ENCODE measurements around the gene SPN. TPM values are rescaled to one million over a fixed set of nuclear protein-coding genes. Genes with fewer than 3 reads are reported as not detected.
"Not testable (repeated sequence)": the region's sequence is repeated elsewhere in the genome, so short reads cannot be mapped to it uniquely, and the experiment has no call there.

The SPN gene, protein sequence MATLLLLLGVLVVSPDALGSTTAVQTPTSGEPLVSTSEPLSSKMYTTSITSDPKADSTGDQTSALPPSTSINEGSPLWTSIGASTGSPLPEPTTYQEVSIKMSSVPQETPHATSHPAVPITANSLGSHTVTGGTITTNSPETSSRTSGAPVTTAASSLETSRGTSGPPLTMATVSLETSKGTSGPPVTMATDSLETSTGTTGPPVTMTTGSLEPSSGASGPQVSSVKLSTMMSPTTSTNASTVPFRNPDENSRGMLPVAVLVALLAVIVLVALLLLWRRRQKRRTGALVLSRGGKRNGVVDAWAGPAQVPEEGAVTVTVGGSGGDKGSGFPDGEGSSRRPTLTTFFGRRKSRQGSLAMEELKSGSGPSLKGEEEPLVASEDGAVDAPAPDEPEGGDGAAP
- 100 to 1,000 TPM; 103 to 127 TPM for total RNA-seq

DNA sequence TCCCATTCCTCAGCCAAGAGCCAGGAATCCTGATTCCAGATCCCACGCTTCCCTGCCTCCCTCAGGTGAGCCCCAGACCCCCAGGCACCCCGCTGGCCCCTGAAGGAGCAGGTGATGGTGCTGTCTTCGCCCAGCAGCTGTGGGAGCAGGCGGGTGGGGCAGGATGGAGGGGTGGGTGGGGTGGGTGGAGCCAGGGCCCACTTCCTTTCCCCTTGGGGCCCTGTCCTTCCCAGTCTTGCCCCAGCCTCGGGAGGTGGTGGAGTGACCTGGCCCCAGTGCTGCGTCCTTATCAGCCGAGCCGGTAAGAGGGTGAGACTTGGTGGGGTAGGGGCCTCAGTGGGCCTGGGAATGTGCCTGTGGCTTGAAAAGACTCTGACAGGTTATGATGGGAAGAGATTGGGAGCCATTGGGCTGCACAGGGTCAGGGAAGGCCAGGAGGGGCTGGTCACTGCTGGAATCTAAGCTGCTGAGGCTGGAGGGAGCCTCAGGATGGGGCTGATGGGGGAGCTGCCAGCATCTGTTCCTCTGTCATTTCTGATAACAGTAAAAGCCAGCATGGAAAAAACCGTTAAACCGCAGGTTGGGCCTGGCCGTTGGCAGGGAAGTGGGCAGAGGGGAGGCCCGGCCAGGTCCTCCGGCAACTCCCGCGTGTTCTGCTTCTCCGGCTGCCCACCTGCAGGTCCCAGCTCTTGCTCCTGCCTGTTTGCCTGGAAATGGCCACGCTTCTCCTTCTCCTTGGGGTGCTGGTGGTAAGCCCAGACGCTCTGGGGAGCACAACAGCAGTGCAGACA is at the start of gene SPN:
Gene SPN, plus strand, starts transcription at position 232 of the 791 bp plus-strand sequence. Its CDS starts 482 bp downstream, at position 714.
- ChIA-PET POLR2A (interaction anchor here (0.7 to 1.1 kb wide), 2 partner anchors 10 to 83 kb away, joined by 3 to 8 read pairs; no protein-coding TSS in a partner anchor), CTCF (interaction anchor here (0.6 to 1.0 kb wide), 6 partner anchors 11 to 359 kb away, joined by 3 to 5 read pairs (median 3); no protein-coding TSS in a partner anchor)
- H3K36me3 Mint-ChIP-seq (ENCODE audit: low read depth): peaks cover 41% of the 10 kb centered on the region
- intact Hi-C loops (cut with DNase I, micrococcal nuclease): loop anchor here (1.0 to 5.0 kb wide), 5 partner anchors 36 to 66 kb away; no protein-coding TSS in a partner anchor
- peak; percentile 42 for ATAC-seq
- H3K4me3 Mint-ChIP-seq: peak within 1 kb of the TSS; percentile 99
- DNase-seq: peak; percentile 76
- H3K27ac Mint-ChIP-seq: peak within 1 kb of the TSS; percentile 97
- H3K4me1 Mint-ChIP-seq: peaks cover 58% of the 10 kb centered on the region
- H3K27me3 Mint-ChIP-seq: no peaks in the 10 kb centered on the region
- no peaks in the 10 kb centered on the region for H3K9me3 Mint-ChIP-seq (ENCODE audit: low read depth)

DNA sequence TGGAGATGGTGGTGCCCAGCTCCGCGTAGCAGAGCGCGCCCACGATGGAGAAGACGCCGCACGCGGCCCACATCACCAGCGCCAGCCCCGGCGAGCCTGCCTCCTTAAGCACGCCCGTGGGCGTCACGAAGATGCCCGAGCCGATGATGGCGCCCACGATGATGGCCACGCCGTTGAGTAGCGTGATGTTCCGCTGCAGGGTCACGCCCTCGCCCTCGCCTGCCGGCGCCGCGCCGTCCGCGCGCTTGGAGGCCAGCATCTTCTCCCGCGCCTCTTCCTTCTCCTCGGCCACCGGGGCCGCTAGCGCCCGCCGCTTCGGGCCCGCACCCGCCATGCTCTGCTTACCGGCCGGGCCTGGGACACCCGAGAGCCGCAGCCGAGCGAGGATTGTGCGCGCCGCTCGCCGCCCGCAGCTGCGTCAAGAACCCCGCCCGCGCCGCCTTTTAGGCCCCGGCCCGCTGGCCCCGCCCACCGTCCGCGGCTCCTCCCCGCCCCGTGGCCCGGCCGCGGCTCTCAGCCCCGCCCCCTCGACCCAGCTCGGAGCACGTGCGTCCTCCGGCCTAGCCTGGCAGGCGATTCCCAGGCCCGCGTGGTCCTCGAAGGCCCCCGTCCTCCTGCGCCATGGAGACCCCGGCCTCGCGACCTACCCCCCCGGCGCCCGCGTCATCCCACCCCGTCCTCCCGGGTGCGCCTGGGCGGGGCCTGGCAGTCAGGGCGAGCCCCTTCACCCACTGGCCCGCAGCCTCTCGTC is 49.6 kb upstream of the SPN start:
- DNase-seq (peak; percentile 96), ATAC-seq (peak; percentile 47)
- H3K27me3 Mint-ChIP-seq; H3K9me3 Mint-ChIP-seq (ENCODE audit: low read depth): not testable (repeated sequence)
- ChIA-PET POLR2A (interaction anchor here (0.6 kb wide), 1 partner anchor 118 kb away, joined by 3 read pairs; no protein-coding TSS in a partner anchor), CTCF (interaction anchor here (0.6 kb wide), 1 partner anchor 156 kb away, joined by 3 read pairs; no protein-coding TSS in a partner anchor)
- intact Hi-C loops (cut with DNase I, micrococcal nuclease): loop anchor here (1.0 to 5.0 kb wide), 6 partner anchors 18 to 452 kb away; partner anchors contain the start of genes SPN (in 2 of the 2) and ALDOA (in 1 of the 2)
- Mint-ChIP-seq H3K36me3 (ENCODE audit: low read depth) (peaks cover 25% of the 10 kb centered on the region), H3K4me1 (peaks cover 13% of the 10 kb centered on the region), H3K4me3 (peak overlapping the region; percentile 91), H3K27ac (peak overlapping the region; percentile 93)

DNA sequence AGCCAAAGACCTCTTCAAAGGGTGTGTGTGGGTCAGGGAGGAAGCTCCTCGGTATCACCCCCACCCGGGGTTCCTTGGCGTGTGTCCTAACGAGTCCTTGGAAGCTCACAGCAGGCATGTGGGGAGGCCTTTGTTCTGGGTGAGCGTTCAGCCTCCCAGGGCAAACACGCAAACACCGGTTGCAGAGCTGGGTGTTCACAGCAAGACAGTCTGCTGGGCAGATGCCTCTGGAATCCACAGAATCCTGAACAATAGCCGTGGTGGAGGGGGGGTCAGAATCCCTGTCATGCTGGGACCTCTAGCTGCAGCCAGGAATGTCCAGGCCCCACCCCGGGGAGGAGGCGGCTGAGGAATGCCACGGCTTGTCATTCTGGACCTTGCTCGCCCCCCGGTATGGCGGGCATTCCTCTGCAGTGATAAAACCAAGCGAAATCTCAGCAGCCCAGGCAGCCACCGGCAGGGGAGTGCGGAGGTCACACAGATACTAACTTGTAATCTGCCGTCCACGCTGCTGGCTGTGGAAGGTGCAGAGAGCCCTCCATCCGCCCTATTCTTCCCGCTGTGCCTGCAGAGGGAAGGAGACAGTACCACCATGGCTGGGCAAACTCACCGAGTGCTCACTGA is 48.2 kb upstream of the SPN start:
- H3K9me3 Mint-ChIP-seq (ENCODE audit: low read depth); DNase-seq; H3K27me3 Mint-ChIP-seq; ATAC-seq; H3K27ac Mint-ChIP-seq; H3K4me1 Mint-ChIP-seq; CTCF ChIA-PET; H3K4me3 Mint-ChIP-seq; POLR2A ChIA-PET: not testable (repeated sequence)
- H3K36me3 Mint-ChIP-seq (ENCODE audit: low read depth): peaks cover 17% of the 10 kb centered on the region
- intact Hi-C loops (cut with DNase I, micrococcal nuclease): loop anchor here in 1 of 2 experiments (5.0 kb wide), 1 partner anchor 47 kb away; the partner anchor contains the start of gene SPN

DNA sequence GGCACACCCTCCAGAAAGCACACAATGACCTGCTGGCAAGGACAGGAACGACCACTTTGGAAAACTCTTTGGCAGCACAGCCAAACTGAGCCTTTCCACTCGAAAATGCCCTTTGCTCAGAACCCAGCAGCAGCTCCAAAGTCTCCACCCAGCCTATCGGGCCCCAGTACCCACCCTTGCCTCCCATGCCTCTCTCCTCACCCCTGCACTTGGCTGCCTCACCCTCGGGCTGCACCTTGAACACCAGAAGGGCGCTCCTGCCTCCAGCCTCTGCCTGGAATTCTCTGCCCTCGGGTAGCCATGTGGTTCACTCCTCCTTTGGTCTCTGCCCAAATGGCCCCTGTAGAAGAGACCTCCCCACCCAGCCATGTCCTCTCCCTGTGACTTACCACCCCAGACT is 46.9 kb upstream of the SPN start:
- POLR2A ChIA-PET: not testable (repeated sequence)

DNA sequence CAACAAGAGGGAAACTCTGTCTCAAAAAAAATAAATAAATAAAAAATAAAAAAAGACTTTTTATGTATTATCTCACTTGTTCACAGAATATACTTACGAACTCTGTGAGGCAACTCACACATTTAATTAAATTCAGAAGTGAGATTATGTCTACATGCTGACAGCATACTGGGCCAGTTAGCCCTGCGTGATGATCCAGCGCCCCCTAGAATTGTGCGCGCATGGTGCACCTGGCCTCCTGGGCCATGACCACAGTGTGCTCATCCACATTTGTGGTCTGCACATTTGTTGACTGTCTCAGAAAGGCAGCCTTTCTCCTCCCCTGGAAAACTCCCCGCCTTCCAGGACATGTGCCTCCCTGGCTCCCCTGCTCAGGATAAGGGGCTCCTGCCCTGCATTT is 42.5 kb upstream of the SPN start:
- ATAC-seq (peak; percentile 89), DNase-seq (peak; percentile 79)
- H3K36me3 Mint-ChIP-seq (ENCODE audit: low read depth); H3K4me3 Mint-ChIP-seq; H3K27me3 Mint-ChIP-seq; CTCF ChIA-PET; H3K27ac Mint-ChIP-seq; H3K4me1 Mint-ChIP-seq; intact Hi-C loops (cut with DNase I, micrococcal nuclease); H3K9me3 Mint-ChIP-seq (ENCODE audit: low read depth); POLR2A ChIA-PET: not testable (repeated sequence)

More for the DNA sequence above, 46.9 kb upstream of the SPN start:
- intact Hi-C loops (cut with DNase I, micrococcal nuclease); H3K27ac Mint-ChIP-seq; CTCF ChIA-PET; H3K4me3 Mint-ChIP-seq; H3K27me3 Mint-ChIP-seq; H3K9me3 Mint-ChIP-seq (ENCODE audit: low read depth); DNase-seq; H3K4me1 Mint-ChIP-seq; ATAC-seq: not testable (repeated sequence)
- H3K36me3 Mint-ChIP-seq (ENCODE audit: low read depth): peaks cover 14% of the 10 kb centered on the region

DNA sequence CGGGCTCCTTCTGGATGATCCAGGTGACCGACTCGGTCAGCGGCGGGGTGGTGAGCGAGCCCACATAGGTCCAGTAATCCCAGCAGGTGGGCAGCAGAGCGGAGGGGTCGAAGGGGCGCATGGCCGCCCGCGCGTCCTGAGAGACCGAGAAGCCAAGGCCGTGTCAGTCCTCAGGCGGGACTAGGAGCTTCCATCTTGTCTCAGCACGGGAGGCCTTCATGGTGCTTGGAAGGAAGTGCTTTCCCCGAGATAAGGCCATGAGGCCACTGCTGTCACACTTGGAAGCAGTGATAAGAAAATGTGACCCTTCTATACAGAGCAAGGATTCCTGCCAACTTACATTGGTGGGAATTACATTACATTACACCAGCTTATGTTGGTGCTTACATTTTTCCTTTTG is 40.3 kb upstream of the SPN start:
- POLR2A ChIA-PET; intact Hi-C loops (cut with DNase I, micrococcal nuclease); CTCF ChIA-PET; H3K36me3 Mint-ChIP-seq (ENCODE audit: low read depth); H3K9me3 Mint-ChIP-seq (ENCODE audit: low read depth); H3K27me3 Mint-ChIP-seq; DNase-seq; ATAC-seq; H3K27ac Mint-ChIP-seq; H3K4me3 Mint-ChIP-seq: not testable (repeated sequence)
- H3K4me1 Mint-ChIP-seq: peaks cover 22% of the 10 kb centered on the region

DNA sequence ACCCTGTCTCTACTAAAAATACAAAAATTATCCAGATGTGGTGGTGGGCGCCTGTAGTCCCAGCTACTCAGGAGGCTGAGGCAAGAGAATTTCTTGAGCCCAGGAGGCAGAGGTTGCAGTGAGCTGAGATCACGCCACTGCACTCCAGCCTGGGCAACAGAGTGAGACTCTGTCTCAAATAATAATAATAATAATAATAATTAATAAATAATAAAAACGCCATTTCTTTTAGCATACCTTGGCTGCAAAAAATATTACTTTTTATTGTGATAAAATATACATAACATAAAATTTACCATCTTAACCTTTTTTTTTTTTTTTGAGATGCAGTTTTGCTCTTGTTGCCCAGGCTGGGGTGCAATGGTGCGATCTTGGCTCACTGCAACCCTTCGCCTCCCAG is 39.8 kb upstream of the SPN start:
- H3K9me3 Mint-ChIP-seq (ENCODE audit: low read depth); H3K36me3 Mint-ChIP-seq (ENCODE audit: low read depth); ATAC-seq; POLR2A ChIA-PET; H3K27me3 Mint-ChIP-seq; CTCF ChIA-PET; intact Hi-C loops (cut with DNase I, micrococcal nuclease); H3K27ac Mint-ChIP-seq; H3K4me3 Mint-ChIP-seq; DNase-seq: not testable (repeated sequence)
- peaks cover 24% of the 10 kb centered on the region for H3K4me1 Mint-ChIP-seq

DNA sequence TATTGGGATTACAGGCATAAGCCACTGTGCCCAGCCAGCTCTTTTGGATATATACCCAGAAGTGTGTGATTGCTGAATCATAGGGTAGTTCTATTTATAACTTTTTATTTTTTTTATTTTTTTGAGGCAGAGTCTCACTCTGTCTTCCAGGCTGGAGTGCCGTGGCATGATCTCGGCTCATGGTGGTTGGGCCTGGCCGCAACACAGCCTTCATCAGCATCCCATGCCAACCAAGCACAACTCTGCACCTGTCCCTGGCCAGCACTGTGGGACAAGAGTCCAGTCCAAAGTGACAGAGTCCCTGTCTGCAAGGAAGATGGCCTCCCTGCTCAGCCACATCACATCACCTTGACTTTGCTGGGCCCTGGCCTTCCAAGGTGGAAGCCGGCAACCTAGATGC is 37.9 kb upstream of the SPN start:
- H3K4me3 Mint-ChIP-seq; H3K9me3 Mint-ChIP-seq (ENCODE audit: low read depth); POLR2A ChIA-PET; H3K27ac Mint-ChIP-seq; ATAC-seq; H3K27me3 Mint-ChIP-seq; DNase-seq; H3K36me3 Mint-ChIP-seq (ENCODE audit: low read depth); CTCF ChIA-PET: not testable (repeated sequence)
- peaks cover 23% of the 10 kb centered on the region for H3K4me1 Mint-ChIP-seq
- intact Hi-C loops (cut with DNase I, micrococcal nuclease): loop anchor here in 1 of 2 experiments (5.0 kb wide), 1 partner anchor 37 kb away; the partner anchor contains the start of gene SPN

DNA sequence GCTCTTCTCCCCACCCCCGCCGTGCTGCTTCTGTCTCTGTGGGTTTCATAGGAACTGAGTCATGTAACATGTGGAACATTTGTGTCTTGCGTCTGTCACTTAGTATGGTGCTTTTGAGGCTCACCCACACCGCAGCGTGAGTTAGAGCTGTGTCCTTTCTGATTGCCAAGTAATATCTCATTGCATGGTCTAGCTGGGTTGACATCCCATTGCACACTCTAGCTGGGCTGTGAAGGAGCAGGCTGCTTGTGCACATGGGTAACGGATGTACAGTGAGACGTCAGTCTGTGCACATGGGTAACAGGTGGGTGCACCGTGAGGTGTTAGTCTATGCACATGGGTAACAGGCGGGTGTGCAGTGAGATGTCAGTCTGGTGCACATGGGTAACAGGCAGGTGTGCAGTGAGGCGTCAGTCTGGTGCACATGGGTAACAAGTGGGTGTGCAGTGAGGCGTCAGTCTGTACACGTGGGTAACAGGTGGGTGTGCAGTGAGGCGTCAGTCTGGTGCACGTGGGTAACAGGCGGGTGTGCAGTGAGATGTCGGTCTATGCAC is 36.2 kb upstream of the SPN start:
- intact Hi-C loops (cut with DNase I, micrococcal nuclease): loop anchor here (2.0 to 5.0 kb wide), 2 partner anchors 35 to 36 kb away; partner anchors contain the start of gene SPN (in 2 of the 2)
- H3K27me3 Mint-ChIP-seq; H3K9me3 Mint-ChIP-seq (ENCODE audit: low read depth); CTCF ChIA-PET; POLR2A ChIA-PET; H3K36me3 Mint-ChIP-seq (ENCODE audit: low read depth): not testable (repeated sequence)
- Mint-ChIP-seq H3K27ac (peak overlapping the region; percentile 83), H3K4me3 (peak overlapping the region; percentile 46), H3K4me1 (peaks cover 23% of the 10 kb centered on the region)
- peak; percentile 86 for DNase-seq
- peak; percentile 98 for ATAC-seq

DNA sequence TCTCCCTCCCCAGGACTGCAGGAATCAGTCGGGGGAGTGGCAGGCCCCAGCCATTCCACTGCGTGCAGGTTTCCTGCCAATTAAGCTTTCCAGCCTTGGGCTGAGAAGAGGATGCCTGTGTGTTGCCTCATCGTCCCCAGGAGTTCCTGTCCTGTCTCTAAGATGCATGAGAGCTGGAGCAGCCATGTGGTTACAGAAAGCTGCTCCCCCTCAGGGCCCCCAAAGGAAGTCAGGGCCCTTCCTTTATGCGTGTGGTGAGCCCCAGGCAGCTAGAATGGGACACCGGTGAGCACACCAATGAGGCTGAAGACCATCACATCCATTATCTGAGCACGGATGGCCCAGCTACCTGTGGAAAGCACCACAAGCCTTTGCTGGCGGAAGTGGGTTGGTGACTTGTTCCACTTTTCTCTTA is 35.4 kb upstream of the SPN start:
- H3K27ac Mint-ChIP-seq; DNase-seq; H3K36me3 Mint-ChIP-seq (ENCODE audit: low read depth); ATAC-seq; POLR2A ChIA-PET; H3K4me3 Mint-ChIP-seq; CTCF ChIA-PET; H3K27me3 Mint-ChIP-seq; H3K9me3 Mint-ChIP-seq (ENCODE audit: low read depth): not testable (repeated sequence)
- intact Hi-C loops (cut with DNase I, micrococcal nuclease): loop anchor here (2.0 to 5.0 kb wide), 2 partner anchors 35 kb away; partner anchors contain the start of gene SPN (in 2 of the 2)
- peaks cover 23% of the 10 kb centered on the region for H3K4me1 Mint-ChIP-seq
